C4-2B (cell line): ENCODE results near the gene CSPG5.

Source experiments
- ZFX ChIP-seq: fragments of 450-650 bp; IDR thresholded peaks from 2 replicates; pipeline ENCODE4 v1.6.1; 2017
- TF ChIP-seq, protein P1 (sequence below): fragments of 450-650 bp; conservative IDR thresholded peaks from 2 replicates; pipeline ENCODE4 v1.5.1; 2017; ENCODE audit warnings: mild to moderate bottlenecking

DNA sequence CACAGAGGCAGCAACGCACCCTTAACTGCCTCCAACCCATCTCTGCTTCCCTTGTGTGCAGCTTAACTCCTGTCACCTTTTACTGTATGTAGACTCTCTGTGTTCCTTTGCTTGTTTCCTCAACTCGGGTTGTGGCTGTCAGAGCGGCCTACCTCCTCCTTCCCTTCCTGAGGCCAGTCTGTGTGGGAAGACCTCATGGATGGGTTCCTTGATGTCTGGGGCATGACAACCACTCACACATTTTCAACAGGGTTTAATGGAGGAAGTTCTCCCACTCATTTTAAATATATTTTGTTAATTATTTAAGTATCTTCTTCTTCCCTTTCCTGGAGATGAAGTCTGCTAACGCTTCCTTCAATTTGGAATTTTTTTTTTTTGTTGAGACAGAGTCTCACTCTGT lies 1.8 kb upstream of the CSPG5 start:
- TF ChIP-seq, protein P1, sequence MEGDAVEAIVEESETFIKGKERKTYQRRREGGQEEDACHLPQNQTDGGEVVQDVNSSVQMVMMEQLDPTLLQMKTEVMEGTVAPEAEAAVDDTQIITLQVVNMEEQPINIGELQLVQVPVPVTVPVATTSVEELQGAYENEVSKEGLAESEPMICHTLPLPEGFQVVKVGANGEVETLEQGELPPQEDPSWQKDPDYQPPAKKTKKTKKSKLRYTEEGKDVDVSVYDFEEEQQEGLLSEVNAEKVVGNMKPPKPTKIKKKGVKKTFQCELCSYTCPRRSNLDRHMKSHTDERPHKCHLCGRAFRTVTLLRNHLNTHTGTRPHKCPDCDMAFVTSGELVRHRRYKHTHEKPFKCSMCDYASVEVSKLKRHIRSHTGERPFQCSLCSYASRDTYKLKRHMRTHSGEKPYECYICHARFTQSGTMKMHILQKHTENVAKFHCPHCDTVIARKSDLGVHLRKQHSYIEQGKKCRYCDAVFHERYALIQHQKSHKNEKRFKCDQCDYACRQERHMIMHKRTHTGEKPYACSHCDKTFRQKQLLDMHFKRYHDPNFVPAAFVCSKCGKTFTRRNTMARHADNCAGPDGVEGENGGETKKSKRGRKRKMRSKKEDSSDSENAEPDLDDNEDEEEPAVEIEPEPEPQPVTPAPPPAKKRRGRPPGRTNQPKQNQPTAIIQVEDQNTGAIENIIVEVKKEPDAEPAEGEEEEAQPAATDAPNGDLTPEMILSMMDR = no peak
- TF ChIP-seq ZFX = no peak
